H1 (cell line): ENCODE measurements around the gene SPTSSA. TPM values are rescaled to one million over a fixed set of nuclear protein-coding genes. Genes with fewer than 3 reads are reported as not detected.
"Not testable (repeated sequence)": the region's sequence is repeated elsewhere in the genome, so short reads cannot be mapped to it uniquely, and the experiment has no call there.

Experiments used
- CTCF ChIA-PET: fragments of 300-600 bp; sonication (Branson Sonifier 250); formaldehyde crosslinking; loops from one replicate; lab custom pipeline; 2021; ENCODE audit not compliant: partially characterized antibody; lab: Charles Lee
- POLR2A ChIA-PET: fragments of 300-600 bp; sonication (Branson Sonifier 250); formaldehyde crosslinking; loops from one replicate; lab custom pipeline; 2021; ENCODE audit warnings: inconsistent platforms; ENCODE audit not compliant: partially characterized antibody; lab: Charles Lee
- DNase-seq, 2 experiments: peaks; one replicate each; pipeline versions ENCODE4 v3.0.0 to v3.0.0-alpha.2; 2010 to 2022; ENCODE audit warnings: low spot score in 2 of 2, low read depth in 1 of 2, mixed read lengths in 1 of 2
- FAIRE-seq: peaks from 2 replicates; lab custom pipeline; 2011; peaks lifted over from hg19 to GRCh38; lab: Jason Lieb, UNC
- H2AFZ ChIP-seq: 2 replicates; pipeline ENCODE4 v1.8.1; 2012; ENCODE audit warnings: low read length, inconsistent platforms
- H2AK5ac ChIP-seq: 2 replicates; pipeline ENCODE4 v1.6.1; 2013; ENCODE audit warnings: low read depth, low read length
- H2BK120ac ChIP-seq: replicated peaks from 2 replicates; pipeline ENCODE3; 2013; ENCODE audit warnings: low read depth, low read length, inconsistent platforms
- H2BK12ac ChIP-seq: 2 replicates; pipeline ENCODE4 v1.6.1; 2013; ENCODE audit warnings: low read depth, low read length
- H2BK15ac ChIP-seq: 2 replicates; pipeline ENCODE4 v1.6.1; 2013; ENCODE audit warnings: low read length
- H2BK20ac ChIP-seq: 2 replicates; pipeline ENCODE4 v1.6.1; 2013; ENCODE audit warnings: low read length
- H2BK5ac ChIP-seq: 2 replicates; pipeline ENCODE4 v1.6.1; 2013; ENCODE audit warnings: low read depth, low read length
- H3K14ac ChIP-seq: 2 replicates; pipeline ENCODE4 v1.6.1; 2013; ENCODE audit warnings: inconsistent platforms; ENCODE audit not compliant: insufficient read length
- H3K18ac ChIP-seq: 2 replicates; pipeline ENCODE4 v1.6.1; 2013; ENCODE audit warnings: low read length; ENCODE audit errors: extremely low read depth
- H3K23ac ChIP-seq: 2 replicates; pipeline ENCODE4 v1.6.1; 2013; ENCODE audit warnings: inconsistent platforms; ENCODE audit not compliant: insufficient read length
- H3K23me2 ChIP-seq: 2 replicates; pipeline ENCODE4 v1.6.1; 2013; ENCODE audit warnings: low read depth, low read length
- H3K27ac ChIP-seq: 2 replicates; pipeline ENCODE4 v1.6.1; 2011; ENCODE audit warnings: low read depth, low read length, inconsistent platforms
- H3K27me3 ChIP-seq, 4 experiments: replicated peaks in 1 of 4; 1 replicate in 1 of 4; 2 replicates in 3 of 4; pipeline versions ENCODE4 v1.6.1 to v1.8.1; 2011 to 2013; ENCODE audit warnings: low read length in 3 of 4, mild to moderate bottlenecking in 3 of 4, inconsistent platforms in 2 of 4, mixed read lengths in 2 of 4, moderate library complexity in 1 of 4; ENCODE audit not compliant: control insufficient read depth in 3 of 4, insufficient read depth in 3 of 4; ENCODE audit errors: extremely low read depth in 1 of 4
- H3K36me3 ChIP-seq, 4 experiments: 2 replicates each; pipeline versions ENCODE4 v1.6.1 to v1.8.1; 2011 to 2013; ENCODE audit warnings: mild to moderate bottlenecking in 4 of 4, low read length in 3 of 4, moderate library complexity in 2 of 4, control low read depth in 1 of 4, inconsistent platforms in 1 of 4; ENCODE audit not compliant: insufficient read depth in 4 of 4, control insufficient read depth in 2 of 4
- H3K4ac ChIP-seq: replicated peaks from 2 replicates; pipeline ENCODE3; 2013; ENCODE audit warnings: low read length, low read depth, mixed read lengths, inconsistent platforms; ENCODE audit not compliant: insufficient read length
- H3K4me1 ChIP-seq, 4 experiments: replicated peaks in 1 of 4; 1 replicate in 1 of 4; 2 replicates in 3 of 4; pipeline versions ENCODE4 v1.6.1 to v1.8.1; 2011 to 2013; ENCODE audit warnings: low read length in 3 of 4, inconsistent platforms in 2 of 4, mixed read lengths in 1 of 4; ENCODE audit not compliant: insufficient read depth in 4 of 4, control insufficient read depth in 3 of 4
- H3K4me2 ChIP-seq, 2 experiments: 2 replicates each; pipeline versions ENCODE4 v1.6.1 to v1.8.1; 2011 to 2013; ENCODE audit warnings: low read depth in 2 of 2, low read length in 2 of 2, control low read depth in 1 of 2, inconsistent platforms in 1 of 2, mild to moderate bottlenecking in 1 of 2; ENCODE audit not compliant: insufficient read depth in 1 of 2
- H3K4me3 ChIP-seq, 4 experiments: fragments of 200-600, 300-600 bp in 1 of 4; sonication (generic), shearing (Covaris generic), sonication (Bioruptor Twin) in 1 of 4; 2 replicates each; pipeline versions ENCODE4 v1.5.1 to v1.8.1; 2011 to 2016; ENCODE audit warnings: low read length in 4 of 4, low read depth in 3 of 4, control low read depth in 2 of 4, inconsistent platforms in 2 of 4, mild to moderate bottlenecking in 2 of 4, mixed read lengths in 1 of 4, moderate library complexity in 1 of 4; ENCODE audit not compliant: insufficient read depth in 2 of 4; ENCODE audit errors: extremely low read depth in 1 of 4
- H3K56ac ChIP-seq: replicated peaks from 2 replicates; pipeline ENCODE3; 2013; ENCODE audit warnings: low read depth, mild to moderate bottlenecking, mixed read lengths, low read length, inconsistent platforms; ENCODE audit not compliant: insufficient read length
- H3K79me1 ChIP-seq: 2 replicates; pipeline ENCODE4 v1.6.1; 2013; ENCODE audit warnings: low read depth, low read length, control low read depth
- H3K79me2 ChIP-seq, 2 experiments: 2 replicates each; pipeline versions ENCODE4 v1.6.1 to v1.8.1; 2012 to 2013; ENCODE audit warnings: low read length in 2 of 2, mild to moderate bottlenecking in 2 of 2, inconsistent platforms in 1 of 2; ENCODE audit not compliant: insufficient read depth in 2 of 2, control insufficient read depth in 1 of 2
- H3K9ac ChIP-seq, 4 experiments: replicated peaks in 1 of 4; 1 replicate in 1 of 4; 2 replicates in 3 of 4; pipeline versions ENCODE4 v1.6.1 to v1.8.1; 2011 to 2013; ENCODE audit warnings: low read depth in 3 of 4, low read length in 3 of 4, control low read depth in 2 of 4, mild to moderate bottlenecking in 2 of 4, moderate library complexity in 2 of 4, inconsistent platforms in 1 of 4; ENCODE audit errors: extremely low read depth in 1 of 4
- H3K9me3 ChIP-seq, 2 experiments: 2 replicates each; pipeline versions ENCODE4 v1.6.1 to v1.8.1; 2012 to 2013; ENCODE audit warnings: mild to moderate bottlenecking in 2 of 2, moderate library complexity in 2 of 2, control low read depth in 1 of 2, inconsistent platforms in 1 of 2, low read depth in 1 of 2, low read length in 1 of 2, mixed read lengths in 1 of 2; ENCODE audit not compliant: insufficient read depth in 2 of 2
- H4K20me1 ChIP-seq, 2 experiments: replicated peaks in 1 of 2; 2 replicates each; pipeline versions ENCODE3 to v1.8.1; 2011 to 2013; ENCODE audit warnings: inconsistent platforms in 2 of 2, low read length in 2 of 2, mild to moderate bottlenecking in 1 of 2; ENCODE audit not compliant: insufficient read depth in 2 of 2, control insufficient read depth in 1 of 2
- H4K5ac ChIP-seq: 2 replicates; pipeline ENCODE4 v1.6.1; 2013; ENCODE audit warnings: low read length, low read depth, mixed read lengths, inconsistent platforms; ENCODE audit not compliant: insufficient read length
- H4K8ac ChIP-seq: 2 replicates; pipeline ENCODE4 v1.8.0; 2013; ENCODE audit warnings: mild to moderate bottlenecking, moderate library complexity, low read length, inconsistent platforms; ENCODE audit not compliant: insufficient read depth; ENCODE audit errors: extremely low read depth
- H4K91ac ChIP-seq: replicated peaks from 2 replicates; pipeline ENCODE3; 2013; ENCODE audit warnings: low read length, mixed read lengths, inconsistent platforms; ENCODE audit not compliant: insufficient read length
- whole genome bisulfite sequencing, 2 experiments: shearing (Covaris generic) in 1 of 2; methylation state at CpG; one replicate each; pipeline versions ENCODE4 v1.1.6 to v1.1.7; 2013 to 2015; ENCODE audit warnings: low lambda C conversion rate in 2 of 2, mixed read lengths in 2 of 2, inconsistent platforms in 1 of 2, low coverage in 1 of 2, missing lambda C conversion rate in 1 of 2; ENCODE audit not compliant: insufficient replicate concordance in 2 of 2, insufficient coverage in 1 of 2, insufficient read length in 1 of 2; ENCODE audit errors: extremely low coverage in 1 of 2, missing lambda C conversion rate in 1 of 2; 5-methylcytosine and 5-hydroxymethylcytosine counted together
- polyA plus RNA-seq, 7 experiments: library from polyadenylated mRNA; depleted of rRNA in 3 of 7; stranded (reverse) in 5 of 7; unstranded in 2 of 7; fragments of >200 nt in 5 of 7; fragments of 200-250 nt in 2 of 7; gene quantifications; 1 replicate in 5 of 7; 2 replicates in 1 of 7; 4 replicates in 1 of 7; pipeline versions ENCODE4 v1.2.1 to v1.2.3, GENCODE V29; 2011 to 2013; ENCODE audit warnings: missing spikeins in 2 of 7, mixed read lengths in 2 of 7
- total RNA-seq: library from RNA; stranded (reverse); fragmentation: NEBNext Ultra II Directional; extraction: Animal tissue kit (Norgen Biotek cat#: 25700); gene quantifications from 2 replicates; pipeline ENCODE4 v1.2.1, GENCODE V29; 2021

SPTSSA gene
- total and polyA plus RNA-seq, 2 of the 8 experiments (the other 6 are each of a cell fraction or from before 2014, with no cell fraction given) = 24.9 to 28.5 TPM

GRCh38 chr14:34428102-34428466 lies 34.0 kb downstream of the SPTSSA start:
- H2BK120ac ChIP-seq, H3K18ac ChIP-seq, DNase-seq, H4K91ac ChIP-seq, H3K27ac ChIP-seq, H4K8ac ChIP-seq, H3K79me1 ChIP-seq, FAIRE-seq, H3K56ac ChIP-seq, H4K20me1 ChIP-seq, H4K5ac ChIP-seq, H3K9me3 ChIP-seq, H3K23me2 ChIP-seq, H3K4ac ChIP-seq, H3K36me3 ChIP-seq, H2AK5ac ChIP-seq, H3K14ac ChIP-seq, H2BK15ac ChIP-seq, H2BK12ac ChIP-seq, H3K4me2 ChIP-seq, H3K4me1 ChIP-seq, H2BK5ac ChIP-seq, H2AFZ ChIP-seq, H2BK20ac ChIP-seq, H3K9ac ChIP-seq, H3K27me3 ChIP-seq, H3K23ac ChIP-seq, H3K79me2 ChIP-seq, H3K4me3 ChIP-seq: not testable (repeated sequence)
- POLR2A ChIA-PET = interaction anchor here (0.7 to 1.6 kb wide), 2 partner anchors 18 to 65 kb away, joined by 3 read pairs; no protein-coding TSS in a partner anchor
- CTCF ChIA-PET = interaction anchor here (2.5 kb wide), 1 partner anchor 12 kb away, joined by 18 read pairs; no protein-coding TSS in a partner anchor
- 87% methylated on average over 5 of the region's 5 CpGs; no CpG with 5 or more reads in 1 of the 2 experiments for WGBS, 2 experiments
